H4 (cell line): Measurements from ENCODE around the gene SINHCAF. TPM values are rescaled to one million over a fixed set of nuclear protein-coding genes. Genes with fewer than 3 reads are reported as not detected.

Experiments
- DNase-seq: peaks from one replicate; pipeline ENCODE4 v3.0.0-alpha.2; 2015; ENCODE audit warnings: low spot score
- total RNA-seq: library from RNA; depleted of rRNA; stranded (reverse); fragments of >200 nt; shearing (Covaris generic); gene quantifications from 2 replicates; pipeline ENCODE4 v1.2.3, GENCODE V29; 2014

Gene SINHCAF
- total RNA-seq, 1 experiment from 2014 or later = 127 TPM

GRCh38 chr12:31233061-31233730 lies 92.8 kb downstream of the SINHCAF start:
- no peak for DNase-seq

GRCh38 chr12:31232361-31232965 lies 93.5 kb downstream of the SINHCAF start:
- no peak for DNase-seq

GRCh38 chr12:31231611-31232360 lies 94.2 kb downstream of the SINHCAF start:
- no peak for DNase-seq
